ENCODE results near the gene IFTAP.

DNA sequence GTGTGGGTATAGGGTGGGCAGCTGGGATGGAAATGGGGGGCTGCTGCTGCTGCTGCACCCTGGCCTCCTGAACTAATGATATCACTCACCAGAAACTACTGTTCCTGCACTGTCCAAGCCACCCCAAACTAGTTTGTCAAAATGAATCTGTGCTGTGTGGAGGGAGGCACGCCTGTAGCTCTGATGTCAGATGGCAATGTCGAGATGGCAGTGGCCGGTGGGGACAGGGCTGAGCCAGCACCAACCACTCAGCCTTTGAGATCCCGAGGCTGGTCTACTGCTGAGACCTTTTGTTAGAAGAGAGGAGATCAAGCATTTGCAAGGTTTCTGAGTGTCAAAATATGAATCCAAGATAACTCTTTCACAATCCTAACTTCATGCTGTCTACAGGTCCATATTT, 25.2 kb upstream of the IFTAP start:
- TF ChIP-seq ELF1 (IDR thresholded peaks at IDR 0.05) (no peak), GABPA (IDR thresholded peaks at IDR 0.05; ENCODE audit: low read depth) (no peak), RAD21 (IDR thresholded peaks at IDR 0.05; ENCODE audit: low read length) (no peak), EZH2phosphoT487 (IDR thresholded peaks at IDR 0.05; ENCODE audit: borderline replicate concordance, low read depth) (no peak), RXRA (IDR thresholded peaks at IDR 0.05; ENCODE audit: borderline replicate concordance, low read depth) (no peak)
- TF ChIP-seq, protein P1, sequence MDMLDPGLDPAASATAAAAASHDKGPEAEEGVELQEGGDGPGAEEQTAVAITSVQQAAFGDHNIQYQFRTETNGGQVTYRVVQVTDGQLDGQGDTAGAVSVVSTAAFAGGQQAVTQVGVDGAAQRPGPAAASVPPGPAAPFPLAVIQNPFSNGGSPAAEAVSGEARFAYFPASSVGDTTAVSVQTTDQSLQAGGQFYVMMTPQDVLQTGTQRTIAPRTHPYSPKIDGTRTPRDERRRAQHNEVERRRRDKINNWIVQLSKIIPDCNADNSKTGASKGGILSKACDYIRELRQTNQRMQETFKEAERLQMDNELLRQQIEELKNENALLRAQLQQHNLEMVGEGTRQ (IDR thresholded peaks at IDR 0.05; ENCODE audit: borderline replicate concordance, low read depth, low read length), result no peak
- TF ChIP-seq, protein P2, sequence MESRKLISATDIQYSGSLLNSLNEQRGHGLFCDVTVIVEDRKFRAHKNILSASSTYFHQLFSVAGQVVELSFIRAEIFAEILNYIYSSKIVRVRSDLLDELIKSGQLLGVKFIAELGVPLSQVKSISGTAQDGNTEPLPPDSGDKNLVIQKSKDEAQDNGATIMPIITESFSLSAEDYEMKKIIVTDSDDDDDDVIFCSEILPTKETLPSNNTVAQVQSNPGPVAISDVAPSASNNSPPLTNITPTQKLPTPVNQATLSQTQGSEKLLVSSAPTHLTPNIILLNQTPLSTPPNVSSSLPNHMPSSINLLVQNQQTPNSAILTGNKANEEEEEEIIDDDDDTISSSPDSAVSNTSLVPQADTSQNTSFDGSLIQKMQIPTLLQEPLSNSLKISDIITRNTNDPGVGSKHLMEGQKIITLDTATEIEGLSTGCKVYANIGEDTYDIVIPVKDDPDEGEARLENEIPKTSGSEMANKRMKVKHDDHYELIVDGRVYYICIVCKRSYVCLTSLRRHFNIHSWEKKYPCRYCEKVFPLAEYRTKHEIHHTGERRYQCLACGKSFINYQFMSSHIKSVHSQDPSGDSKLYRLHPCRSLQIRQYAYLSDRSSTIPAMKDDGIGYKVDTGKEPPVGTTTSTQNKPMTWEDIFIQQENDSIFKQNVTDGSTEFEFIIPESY (IDR thresholded peaks at IDR 0.05; ENCODE audit: borderline replicate concordance, low read depth), result no peak
- TF ChIP-seq, protein P3, sequence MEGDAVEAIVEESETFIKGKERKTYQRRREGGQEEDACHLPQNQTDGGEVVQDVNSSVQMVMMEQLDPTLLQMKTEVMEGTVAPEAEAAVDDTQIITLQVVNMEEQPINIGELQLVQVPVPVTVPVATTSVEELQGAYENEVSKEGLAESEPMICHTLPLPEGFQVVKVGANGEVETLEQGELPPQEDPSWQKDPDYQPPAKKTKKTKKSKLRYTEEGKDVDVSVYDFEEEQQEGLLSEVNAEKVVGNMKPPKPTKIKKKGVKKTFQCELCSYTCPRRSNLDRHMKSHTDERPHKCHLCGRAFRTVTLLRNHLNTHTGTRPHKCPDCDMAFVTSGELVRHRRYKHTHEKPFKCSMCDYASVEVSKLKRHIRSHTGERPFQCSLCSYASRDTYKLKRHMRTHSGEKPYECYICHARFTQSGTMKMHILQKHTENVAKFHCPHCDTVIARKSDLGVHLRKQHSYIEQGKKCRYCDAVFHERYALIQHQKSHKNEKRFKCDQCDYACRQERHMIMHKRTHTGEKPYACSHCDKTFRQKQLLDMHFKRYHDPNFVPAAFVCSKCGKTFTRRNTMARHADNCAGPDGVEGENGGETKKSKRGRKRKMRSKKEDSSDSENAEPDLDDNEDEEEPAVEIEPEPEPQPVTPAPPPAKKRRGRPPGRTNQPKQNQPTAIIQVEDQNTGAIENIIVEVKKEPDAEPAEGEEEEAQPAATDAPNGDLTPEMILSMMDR (IDR thresholded peaks at IDR 0.05), result no peak

Data from SK-N-SH (cell line).